ENCODE data around the gene PNMA5. TPM values are rescaled to one million over a fixed set of nuclear protein-coding genes. Genes with fewer than 3 reads are reported as not detected.
A peak's percentile ranks its signal among the peaks of the same experiment; 100 is the strongest.

PNMA5 gene
- total and polyA plus RNA-seq, 4 donors: 1.5 to 6.6 (median 4.1) TPM

- DNase-seq (ENCODE audit: low read depth in 4 of 6, low spot score in 6 of 6): no peak
- peaks cover 3% of the 10 kb centered on the region for H3K36me3 ChIP-seq (ENCODE audit: control insufficient read depth, insufficient read depth, low read length)
- WGBS (ENCODE audit: insufficient coverage): 45% methylated on average over 1 of the region's 2 CpGs
- H3K9me3 ChIP-seq (ENCODE audit: control insufficient read depth, insufficient read depth, low read length): no peaks in the 10 kb centered on the region
- H3K4me3 ChIP-seq (ENCODE audit: low read depth, low read length): no peak overlapping the region
- H3K27ac ChIP-seq (ENCODE audit: low read depth, low read length): no peak overlapping the region
- H3K4me1 ChIP-seq (ENCODE audit: control insufficient read depth, insufficient read depth, low read length): no peaks in the 10 kb centered on the region
- H3K27me3 ChIP-seq (ENCODE audit: control insufficient read depth, insufficient read depth, low read length): no peaks in the 10 kb centered on the region
Observed at GRCh38 chrX:152968193-152968592, 25.7 kb downstream of the PNMA5 start.

DNA sequence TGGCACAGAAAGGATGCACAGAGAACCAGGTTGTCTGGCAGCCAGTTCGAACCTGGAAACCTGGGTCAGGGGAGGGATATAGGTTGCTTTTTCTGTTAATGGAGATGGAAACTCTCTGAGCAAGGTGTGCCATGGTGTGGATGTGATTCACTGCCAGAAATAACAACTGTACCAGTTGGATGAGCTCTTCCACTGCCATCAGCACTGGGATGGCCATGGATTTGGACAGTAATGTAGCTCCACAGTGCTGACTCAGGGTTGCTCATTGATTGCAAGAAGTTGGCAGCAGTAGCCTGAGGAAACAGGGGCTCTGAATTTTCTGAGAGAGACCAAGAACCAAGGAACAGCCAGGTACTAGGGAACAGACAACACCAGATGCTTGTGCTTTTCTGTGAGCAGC is 33.8 kb downstream of the PNMA5 start:
- peaks cover 17% of the 10 kb centered on the region for H3K4me1 ChIP-seq (ENCODE audit: control insufficient read depth, insufficient read depth, low read length)
- H3K4me3 ChIP-seq (ENCODE audit: low read depth, low read length): no peak overlapping the region
- 71% methylated on average over 1 of the region's 1 CpG for WGBS (ENCODE audit: insufficient coverage)
- H3K9me3 ChIP-seq (ENCODE audit: control insufficient read depth, insufficient read depth, low read length): no peaks in the 10 kb centered on the region
- no peak for DNase-seq (ENCODE audit: low read depth in 4 of 6, low spot score in 6 of 6)
- H3K27ac ChIP-seq (ENCODE audit: low read depth, low read length): no peak overlapping the region
- H3K36me3 ChIP-seq (ENCODE audit: control insufficient read depth, insufficient read depth, low read length): no peaks in the 10 kb centered on the region
- H3K27me3 ChIP-seq (ENCODE audit: control insufficient read depth, insufficient read depth, low read length): no peaks in the 10 kb centered on the region

- H3K4me3 ChIP-seq (ENCODE audit: low read depth, low read length): no peak overlapping the region
- 77% methylated on average over 5 of the region's 6 CpGs for WGBS (ENCODE audit: insufficient coverage)
- H3K4me1 ChIP-seq (ENCODE audit: control insufficient read depth, insufficient read depth, low read length): peaks cover 17% of the 10 kb centered on the region
- H3K36me3 ChIP-seq (ENCODE audit: control insufficient read depth, insufficient read depth, low read length): no peaks in the 10 kb centered on the region
- H3K9me3 ChIP-seq (ENCODE audit: control insufficient read depth, insufficient read depth, low read length): no peaks in the 10 kb centered on the region
- no peaks in the 10 kb centered on the region for H3K27me3 ChIP-seq (ENCODE audit: control insufficient read depth, insufficient read depth, low read length)
- DNase-seq (ENCODE audit: low read depth in 4 of 6, low spot score in 6 of 6): no peak
- no peak overlapping the region for H3K27ac ChIP-seq (ENCODE audit: low read depth, low read length)
Observed at GRCh38 chrX:152959626-152960025, 34.3 kb downstream of the PNMA5 start.

DNA sequence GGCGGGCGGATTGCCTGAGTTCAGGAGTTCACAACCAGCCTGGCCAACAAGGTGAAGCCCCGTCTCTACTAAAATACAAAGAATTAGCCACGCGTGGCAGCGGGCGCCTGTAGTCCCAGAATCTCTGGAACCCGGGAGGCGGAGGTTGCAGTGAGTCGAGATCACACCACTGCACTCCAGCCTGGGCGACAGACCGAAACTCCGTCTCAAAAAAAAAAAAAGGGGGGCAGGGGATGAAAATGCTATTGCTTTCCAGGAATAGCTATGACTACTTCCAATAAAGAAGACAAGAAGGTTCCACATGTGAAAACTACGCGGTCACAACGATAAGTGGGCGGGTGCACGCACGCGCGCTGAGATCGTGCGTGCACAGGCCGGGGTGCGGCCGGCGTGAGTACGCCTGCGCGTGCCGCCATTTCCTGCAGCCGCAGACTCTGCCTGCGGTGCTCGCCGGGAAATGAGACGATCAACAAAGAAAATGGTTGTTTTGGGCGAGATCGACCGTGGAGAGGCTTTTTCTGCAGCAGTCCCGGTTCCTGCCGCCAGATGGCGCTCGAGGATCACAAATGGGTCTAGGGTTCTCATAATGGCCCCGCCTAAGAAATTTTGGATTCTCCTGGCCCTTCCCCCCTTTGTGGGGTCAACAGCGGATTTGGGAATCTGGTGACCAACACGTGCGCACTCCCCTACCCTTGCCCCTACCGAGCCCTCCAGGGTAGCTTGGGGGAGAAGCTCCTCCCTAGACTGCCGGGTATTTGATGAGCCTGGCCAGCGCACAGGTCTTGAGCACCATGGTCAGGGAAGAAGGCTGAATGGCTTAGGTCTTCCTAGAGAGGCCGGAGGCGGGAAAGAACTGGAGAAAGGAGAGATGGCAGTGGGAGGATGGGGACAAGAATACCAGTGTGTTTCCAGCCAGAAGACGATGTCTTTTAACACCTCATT is 35.1 kb downstream of the PNMA5 start:
- Histone ChIP-seq H3K4me3 (ENCODE audit: low read depth, low read length) (peak overlapping the region; percentile 45), H3K27me3 (ENCODE audit: control insufficient read depth, insufficient read depth, low read length) (no peaks in the 10 kb centered on the region), H3K9me3 (ENCODE audit: control insufficient read depth, insufficient read depth, low read length) (no peaks in the 10 kb centered on the region), H3K27ac (ENCODE audit: low read depth, low read length) (peak overlapping the region; percentile 79), H3K4me1 (ENCODE audit: control insufficient read depth, insufficient read depth, low read length) (peaks cover 17% of the 10 kb centered on the region), H3K36me3 (ENCODE audit: control insufficient read depth, insufficient read depth, low read length) (no peaks in the 10 kb centered on the region)
- DNase-seq (ENCODE audit: low read depth in 4 of 6, low spot score in 6 of 6): peak; percentile 70 to 97 (median 82)
- 30% methylated on average over 40 of the region's 53 CpGs for WGBS (ENCODE audit: insufficient coverage)

- H3K4me3 ChIP-seq (ENCODE audit: low read depth, low read length): peak overlapping the region; percentile 45
- 85% methylated on average over 4 of the region's 5 CpGs for WGBS (ENCODE audit: insufficient coverage)
- H3K9me3 ChIP-seq (ENCODE audit: control insufficient read depth, insufficient read depth, low read length): no peaks in the 10 kb centered on the region
- DNase-seq (ENCODE audit: low read depth in 4 of 6, low spot score in 6 of 6): no peak
- no peaks in the 10 kb centered on the region for H3K27me3 ChIP-seq (ENCODE audit: control insufficient read depth, insufficient read depth, low read length)
- peak overlapping the region; percentile 79 for H3K27ac ChIP-seq (ENCODE audit: low read depth, low read length)
- peaks cover 17% of the 10 kb centered on the region for H3K4me1 ChIP-seq (ENCODE audit: control insufficient read depth, insufficient read depth, low read length)
- H3K36me3 ChIP-seq (ENCODE audit: control insufficient read depth, insufficient read depth, low read length): no peaks in the 10 kb centered on the region
Observed at GRCh38 chrX:152958047-152958446, 35.9 kb downstream of the PNMA5 start.

GRCh38 chrX:152950786-152951185 is 43.1 kb downstream of the PNMA5 start:
- peaks cover 8% of the 10 kb centered on the region for H3K36me3 ChIP-seq (ENCODE audit: control insufficient read depth, insufficient read depth, low read length)
- 94% methylated on average over 2 of the region's 6 CpGs for WGBS (ENCODE audit: insufficient coverage)
- H3K4me1 ChIP-seq (ENCODE audit: control insufficient read depth, insufficient read depth, low read length): no peaks in the 10 kb centered on the region
- no peak for DNase-seq (ENCODE audit: low read depth in 4 of 6, low spot score in 6 of 6)
- H3K4me3 ChIP-seq (ENCODE audit: low read depth, low read length): no peak overlapping the region
- no peak overlapping the region for H3K27ac ChIP-seq (ENCODE audit: low read depth, low read length)
- H3K27me3 ChIP-seq (ENCODE audit: control insufficient read depth, insufficient read depth, low read length): no peaks in the 10 kb centered on the region
- H3K9me3 ChIP-seq (ENCODE audit: control insufficient read depth, insufficient read depth, low read length): no peaks in the 10 kb centered on the region

GRCh38 chrX:152949114-152949513 is 44.8 kb downstream of the PNMA5 start:
- H3K4me1 ChIP-seq (ENCODE audit: control insufficient read depth, insufficient read depth, low read length): no peaks in the 10 kb centered on the region
- H3K9me3 ChIP-seq (ENCODE audit: control insufficient read depth, insufficient read depth, low read length): no peaks in the 10 kb centered on the region
- DNase-seq (ENCODE audit: low read depth in 4 of 6, low spot score in 6 of 6): no peak
- H3K36me3 ChIP-seq (ENCODE audit: control insufficient read depth, insufficient read depth, low read length): peaks cover 12% of the 10 kb centered on the region
- WGBS (ENCODE audit: insufficient coverage): 66% methylated on average over 4 of the region's 4 CpGs
- no peak overlapping the region for H3K4me3 ChIP-seq (ENCODE audit: low read depth, low read length)
- no peak overlapping the region for H3K27ac ChIP-seq (ENCODE audit: low read depth, low read length)
- H3K27me3 ChIP-seq (ENCODE audit: control insufficient read depth, insufficient read depth, low read length): no peaks in the 10 kb centered on the region

- H3K9me3 ChIP-seq (ENCODE audit: control insufficient read depth, insufficient read depth, low read length): no peaks in the 10 kb centered on the region
- peaks cover 4% of the 10 kb centered on the region for H3K4me1 ChIP-seq (ENCODE audit: control insufficient read depth, insufficient read depth, low read length)
- DNase-seq (ENCODE audit: low read depth in 4 of 6, low spot score in 6 of 6): no peak
- H3K4me3 ChIP-seq (ENCODE audit: low read depth, low read length): no peak overlapping the region
- no peak overlapping the region for H3K27ac ChIP-seq (ENCODE audit: low read depth, low read length)
- H3K36me3 ChIP-seq (ENCODE audit: control insufficient read depth, insufficient read depth, low read length): peaks cover 12% of the 10 kb centered on the region
- WGBS (ENCODE audit: insufficient coverage): 88% methylated on average over 6 of the region's 6 CpGs
- H3K27me3 ChIP-seq (ENCODE audit: control insufficient read depth, insufficient read depth, low read length): no peaks in the 10 kb centered on the region
Observed at GRCh38 chrX:152946681-152947080, 47.2 kb downstream of the PNMA5 start.

- 83% methylated on average over 8 of the region's 11 CpGs for WGBS (ENCODE audit: insufficient coverage)
- no peaks in the 10 kb centered on the region for H3K27me3 ChIP-seq (ENCODE audit: control insufficient read depth, insufficient read depth, low read length)
- no peak for DNase-seq (ENCODE audit: low read depth in 4 of 6, low spot score in 6 of 6)
- no peak overlapping the region for H3K4me3 ChIP-seq (ENCODE audit: low read depth, low read length)
- H3K9me3 ChIP-seq (ENCODE audit: control insufficient read depth, insufficient read depth, low read length): no peaks in the 10 kb centered on the region
- no peak overlapping the region for H3K27ac ChIP-seq (ENCODE audit: low read depth, low read length)
- H3K36me3 ChIP-seq (ENCODE audit: control insufficient read depth, insufficient read depth, low read length): peaks cover 12% of the 10 kb centered on the region
- peaks cover 4% of the 10 kb centered on the region for H3K4me1 ChIP-seq (ENCODE audit: control insufficient read depth, insufficient read depth, low read length)
Observed at GRCh38 chrX:152945021-152945979, 48.6 kb downstream of the PNMA5 start.

Measured in spinal cord (tissue), 10 donors.